Measurements from ENCODE around the gene NDEL1. TPM values are rescaled to one million over a fixed set of nuclear protein-coding genes. Genes with fewer than 3 reads are reported as not detected.

NDEL1 gene
- total RNA-seq, 1 donor from 2014 or later: 43.5 TPM

- no peak for DNase-seq (ENCODE audit: low read depth)
- no peak overlapping the region for H3K4me3 ChIP-seq (ENCODE audit: low read depth, low read length)
- H3K27me3 ChIP-seq (ENCODE audit: control insufficient read depth, insufficient read depth, low read length): peaks cover 9% of the 10 kb centered on the region
- TF ChIP-seq, protein P1, sequence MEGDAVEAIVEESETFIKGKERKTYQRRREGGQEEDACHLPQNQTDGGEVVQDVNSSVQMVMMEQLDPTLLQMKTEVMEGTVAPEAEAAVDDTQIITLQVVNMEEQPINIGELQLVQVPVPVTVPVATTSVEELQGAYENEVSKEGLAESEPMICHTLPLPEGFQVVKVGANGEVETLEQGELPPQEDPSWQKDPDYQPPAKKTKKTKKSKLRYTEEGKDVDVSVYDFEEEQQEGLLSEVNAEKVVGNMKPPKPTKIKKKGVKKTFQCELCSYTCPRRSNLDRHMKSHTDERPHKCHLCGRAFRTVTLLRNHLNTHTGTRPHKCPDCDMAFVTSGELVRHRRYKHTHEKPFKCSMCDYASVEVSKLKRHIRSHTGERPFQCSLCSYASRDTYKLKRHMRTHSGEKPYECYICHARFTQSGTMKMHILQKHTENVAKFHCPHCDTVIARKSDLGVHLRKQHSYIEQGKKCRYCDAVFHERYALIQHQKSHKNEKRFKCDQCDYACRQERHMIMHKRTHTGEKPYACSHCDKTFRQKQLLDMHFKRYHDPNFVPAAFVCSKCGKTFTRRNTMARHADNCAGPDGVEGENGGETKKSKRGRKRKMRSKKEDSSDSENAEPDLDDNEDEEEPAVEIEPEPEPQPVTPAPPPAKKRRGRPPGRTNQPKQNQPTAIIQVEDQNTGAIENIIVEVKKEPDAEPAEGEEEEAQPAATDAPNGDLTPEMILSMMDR (IDR thresholded peaks at IDR 0.05; ENCODE audit: insufficient read depth, low read length, poor library complexity, severe bottlenecking): no peak
- no peaks in the 10 kb centered on the region for H3K36me3 ChIP-seq (ENCODE audit: control insufficient read depth, insufficient read depth, low read length)
Measured at GRCh38 chr17:8419305-8419704, 16.4 kb upstream of the NDEL1 start.

GRCh38 chr17:8420041-8420934 is 15.4 kb upstream of the NDEL1 start:
- H3K27me3 ChIP-seq (ENCODE audit: control insufficient read depth, insufficient read depth, low read length): peaks cover 9% of the 10 kb centered on the region
- no peaks in the 10 kb centered on the region for H3K36me3 ChIP-seq (ENCODE audit: control insufficient read depth, insufficient read depth, low read length)
- TF ChIP-seq, protein P1 (IDR thresholded peaks at IDR 0.05; ENCODE audit: insufficient read depth, low read length, poor library complexity, severe bottlenecking): no peak
- DNase-seq (ENCODE audit: low read depth): no peak
- H3K4me3 ChIP-seq (ENCODE audit: low read depth, low read length): no peak overlapping the region

GRCh38 chr17:8421571-8421970 is 14.1 kb upstream of the NDEL1 start:
- DNase-seq (ENCODE audit: low read depth): no peak
- Histone ChIP-seq H3K4me3 (ENCODE audit: low read depth, low read length) (no peak overlapping the region), H3K36me3 (ENCODE audit: control insufficient read depth, insufficient read depth, low read length) (no peaks in the 10 kb centered on the region), H3K27me3 (ENCODE audit: control insufficient read depth, insufficient read depth, low read length) (peaks cover 7% of the 10 kb centered on the region)
- TF ChIP-seq, protein P1 (IDR thresholded peaks at IDR 0.05; ENCODE audit: insufficient read depth, low read length, poor library complexity, severe bottlenecking): no peak

- TF ChIP-seq, protein P1 (IDR thresholded peaks at IDR 0.05; ENCODE audit: insufficient read depth, low read length, poor library complexity, severe bottlenecking): no peak
- Histone ChIP-seq H3K4me3 (ENCODE audit: low read depth, low read length) (no peak overlapping the region), H3K27me3 (ENCODE audit: control insufficient read depth, insufficient read depth, low read length) (peaks cover 2% of the 10 kb centered on the region), H3K36me3 (ENCODE audit: control insufficient read depth, insufficient read depth, low read length) (no peaks in the 10 kb centered on the region)
- DNase-seq (ENCODE audit: low read depth): no peak
Measured at GRCh38 chr17:8426094-8426720, 9.5 kb upstream of the NDEL1 start.

- Histone ChIP-seq H3K27me3 (ENCODE audit: control insufficient read depth, insufficient read depth, low read length) (no peaks in the 10 kb centered on the region), H3K4me3 (ENCODE audit: low read depth, low read length) (no peak overlapping the region), H3K36me3 (ENCODE audit: control insufficient read depth, insufficient read depth, low read length) (no peaks in the 10 kb centered on the region)
- no peak for DNase-seq (ENCODE audit: low read depth)
- TF ChIP-seq, protein P1 (IDR thresholded peaks at IDR 0.05; ENCODE audit: insufficient read depth, low read length, poor library complexity, severe bottlenecking): no peak
Measured at GRCh38 chr17:8426802-8427201, 8.9 kb upstream of the NDEL1 start.

Data from kidney epithelial cell (primary cell).